GM12878 (cell line): ENCODE results near the gene ALDH1A1. TPM values are rescaled to one million over a fixed set of nuclear protein-coding genes. Genes with fewer than 3 reads are reported as not detected.

Experiments used
- ATAC-seq: fragments of 200-7000 bp; cut with Tn5 transposase; 3 replicates; pipeline ENCODE4 v1.9.1; 2020; ENCODE audit warnings: mild to moderate bottlenecking, moderate library complexity
- BruUV-seq: library from RNA; stranded (reverse); fragments of 400-500 nt; replicated peaks from 2 replicates; lab custom pipeline; 2021; lab: Mats Ljungman, UMichigan
- CTCF ChIA-PET: fragments of 300-600 bp; sonication (Branson Sonifier 250); formaldehyde crosslinking; extraction: SDS; loops from one replicate; lab custom pipeline; 2021; ENCODE audit warnings: inconsistent platforms; lab: Yijun Ruan, JAX
- POLR2A ChIA-PET: fragments of 350-600 bp; formaldehyde crosslinking; extraction: SDS; loops from one replicate; lab custom pipeline; 2021; ENCODE audit warnings: inconsistent platforms; lab: Charles Lee
- RAD21 ChIA-PET: fragments of 300-600 bp; sonication (Branson Sonifier 250); formaldehyde crosslinking; loops from one replicate; lab custom pipeline; 2023; ENCODE audit warnings: antibody characterized with exemption; ENCODE audit not compliant: unreplicated experiment; lab: Charles Lee
- SMC1A ChIA-PET: fragments of 300-600 bp; sonication (Branson Sonifier 250); formaldehyde crosslinking; loops from one replicate; lab custom pipeline; 2023; ENCODE audit not compliant: unreplicated experiment, uncharacterized antibody; lab: Charles Lee
- DNase-seq: peaks from one replicate; pipeline ENCODE4 v3.0.0-alpha.2; 2011; ENCODE audit warnings: low read depth, low spot score
- FAIRE-seq: peaks from 3 replicates; lab custom pipeline; 2011; peaks lifted over from hg19 to GRCh38; lab: Jason Lieb, UNC
- H2AFZ ChIP-seq: 2 replicates; pipeline ENCODE4 v1.6.0; 2011; ENCODE audit warnings: low read depth, low read length, control low read depth; ENCODE audit not compliant: control insufficient read depth
- H3K27ac ChIP-seq: 2 replicates; pipeline ENCODE4 v1.5.1; 2011; ENCODE audit warnings: control low read depth; ENCODE audit not compliant: control insufficient read depth, insufficient read depth
- H3K27me3 ChIP-seq, 2 experiments: replicated peaks in 1 of 2; 2 replicates each; pipeline versions ENCODE4 v1.6.0 to v1.6.1; 2011; ENCODE audit warnings: low read length in 1 of 2; ENCODE audit not compliant: control insufficient read depth in 2 of 2, insufficient read depth in 2 of 2
- H3K36me3 ChIP-seq, 2 experiments: 2 replicates each; pipeline ENCODE4 v1.5.1; 2011; ENCODE audit warnings: low read length in 1 of 2; ENCODE audit not compliant: control insufficient read depth in 2 of 2, insufficient read depth in 2 of 2
- H3K4me1 ChIP-seq: 2 replicates; pipeline ENCODE4 v1.6.1; 2011; ENCODE audit warnings: mild to moderate bottlenecking, low read length, moderate library complexity, mixed read lengths; ENCODE audit not compliant: control insufficient read depth, insufficient read depth
- H3K4me2 ChIP-seq: 2 replicates; pipeline ENCODE4 v1.6.0; 2011; ENCODE audit warnings: control low read depth; ENCODE audit not compliant: control insufficient read depth, insufficient read depth
- H3K4me3 ChIP-seq: fragments of 200-600 bp; sonication (generic); 2 replicates; pipeline ENCODE4 v1.5.1; 2016
- H3K79me2 ChIP-seq: 2 replicates; pipeline ENCODE4 v1.6.0; 2011; ENCODE audit warnings: low read length; ENCODE audit not compliant: control insufficient read depth, insufficient read depth
- H3K9ac ChIP-seq: 2 replicates; pipeline ENCODE4 v1.8.0; 2011; ENCODE audit warnings: low read length, control low read depth, mixed read lengths; ENCODE audit not compliant: control insufficient read depth, insufficient read depth
- H3K9me3 ChIP-seq: replicated peaks from 3 replicates; pipeline ENCODE4 v1.5.1; 2011; ENCODE audit warnings: mild to moderate bottlenecking, low read length; ENCODE audit not compliant: control insufficient read depth, insufficient read depth
- H4K20me1 ChIP-seq: 2 replicates; pipeline ENCODE4 v1.6.0; 2011; ENCODE audit not compliant: control insufficient read depth, insufficient read depth
- BMI1 ChIP-seq: fragments of 450-650 bp; IDR thresholded peaks from 2 replicates; pipeline ENCODE4 v1.6.1; 2016; ENCODE audit warnings: mild to moderate bottlenecking, moderate library complexity, borderline replicate concordance
- CEBPB ChIP-seq, 2 experiments: fragments of 150-350 bp in 1 of 2; IDR thresholded peaks; 2 replicates each; pipeline ENCODE4 v1.6.1; 2012 to 2014; ENCODE audit warnings: low read depth in 2 of 2, low read length in 2 of 2, borderline replicate concordance in 1 of 2, inconsistent platforms in 1 of 2
- CHD2 ChIP-seq: IDR thresholded peaks from 2 replicates; pipeline ENCODE4 v1.6.1; 2011; ENCODE audit warnings: low read depth, low read length, improper control_type of control experiment, borderline replicate concordance
- CREM ChIP-seq: IDR thresholded peaks from 2 replicates; pipeline ENCODE4 v1.6.1; 2014; ENCODE audit warnings: antibody characterized with exemption, low read depth
- ETV6 ChIP-seq, 2 experiments: fragments of 450-650 bp in 1 of 2; IDR thresholded peaks in 1 of 2; conservative IDR thresholded peaks in 1 of 2; 2 replicates each; pipeline ENCODE4 v1.6.1; 2014; ENCODE audit warnings: antibody characterized with exemption in 1 of 2, borderline replicate concordance in 1 of 2, low read depth in 1 of 2, mild to moderate bottlenecking in 1 of 2, moderate library complexity in 1 of 2
- GATAD2B ChIP-seq: fragments of 450-650 bp; conservative IDR thresholded peaks from 2 replicates; pipeline ENCODE4 v1.6.1; 2017; ENCODE audit warnings: low read depth, mild to moderate bottlenecking, moderate library complexity
- HDAC2 ChIP-seq: fragments of 200-600 bp; sonication (generic); IDR thresholded peaks from 2 replicates; pipeline ENCODE4 v1.6.1; 2017
- HDGF ChIP-seq: fragments of 450-650 bp; IDR thresholded peaks from 2 replicates; pipeline ENCODE4 v1.6.1; 2016; ENCODE audit warnings: antibody characterized with exemption
- IKZF2 ChIP-seq, 2 experiments: fragments of 450-650 bp; IDR thresholded peaks; 2 replicates each; pipeline ENCODE4 v1.6.1; 2017; ENCODE audit warnings: mild to moderate bottlenecking in 2 of 2, moderate library complexity in 2 of 2
- KAT2A ChIP-seq: conservative IDR thresholded peaks from 2 replicates; pipeline ENCODE4 v1.6.1; 2011; ENCODE audit warnings: low read depth, low read length; ENCODE audit not compliant: control insufficient read depth
- KDM1A ChIP-seq: fragments of 200-600 bp; sonication (generic); IDR thresholded peaks from 2 replicates; pipeline ENCODE4 v1.6.1; 2016; ENCODE audit warnings: borderline replicate concordance
- RUNX3 ChIP-seq: IDR thresholded peaks from 2 replicates; pipeline ENCODE4 v1.6.1; 2012; ENCODE audit warnings: low read length, inconsistent platforms
- SMAD1 ChIP-seq: fragments of 450-650 bp; IDR thresholded peaks from 2 replicates; pipeline ENCODE4 v1.6.1; 2018; ENCODE audit warnings: mild to moderate bottlenecking, low read depth; ENCODE audit not compliant: partially characterized antibody
- SPI1 ChIP-seq: IDR thresholded peaks from 2 replicates; pipeline ENCODE4 v1.6.1; 2011; ENCODE audit warnings: low read depth, mild to moderate bottlenecking, low read length, moderate library complexity, borderline replicate concordance; ENCODE audit not compliant: insufficient read depth
- TAF1 ChIP-seq: IDR thresholded peaks from 2 replicates; pipeline ENCODE4 v1.6.1; 2011; ENCODE audit warnings: mild to moderate bottlenecking, low read depth, low read length, borderline replicate concordance
- TARDBP ChIP-seq: IDR thresholded peaks from 2 replicates; pipeline ENCODE4 v1.6.1; 2016; ENCODE audit warnings: borderline replicate concordance
- YBX1 ChIP-seq: fragments of 450-650 bp; IDR thresholded peaks from 2 replicates; pipeline ENCODE4 v1.6.1; 2016; ENCODE audit warnings: antibody characterized with exemption
- ZBED1 ChIP-seq: IDR thresholded peaks from 2 replicates; pipeline ENCODE4 v1.6.1; 2016; ENCODE audit warnings: borderline replicate concordance
- ZNF207 ChIP-seq: fragments of 450-650 bp; IDR thresholded peaks from 2 replicates; pipeline ENCODE4 v1.6.1; 2014; ENCODE audit warnings: antibody characterized with exemption, mild to moderate bottlenecking, borderline replicate concordance
- ZNF24 ChIP-seq: fragments of 450-650 bp; IDR thresholded peaks from 2 replicates; pipeline ENCODE4 v1.6.1; 2017; ENCODE audit warnings: antibody characterized with exemption, mild to moderate bottlenecking
- WGBS: methylation state at CpG from one replicate; pipeline ENCODE4 v1.1.6; 2016; ENCODE audit warnings: low lambda C conversion rate; ENCODE audit not compliant: insufficient replicate concordance, insufficient coverage; ENCODE audit errors: missing lambda C conversion rate; 5-methylcytosine and 5-hydroxymethylcytosine counted together
- in situ Hi-C: fragments of 300-500 bp; cut with MboI; formaldehyde crosslinking; loops from 9 replicates; pipeline ENCODE4 v1.14.3; 2018; ENCODE audit warnings: mixed read lengths
- intact Hi-C: fragments of 100-400 bp; cut with micrococcal nuclease; formaldehyde crosslinking; loops from one replicate; pipeline ENCODE4 v1.14.2; 2022; ENCODE audit not compliant: unreplicated experiment
- polyA plus RNA-seq, 11 experiments: library from polyadenylated mRNA; depleted of rRNA in 4 of 11; unstranded in 6 of 11; stranded (reverse) in 5 of 11; fragments of >200 nt; fragmentation: Nextera tagmentation in 4 of 11; fragmentation: Illumina TruSeq in 1 of 11; extraction: Ambion mirVana in 4 of 11; extraction: Trizol in 1 of 11; gene quantifications; 1 replicate in 1 of 11; 2 replicates in 10 of 11; pipeline versions ENCODE4 v1.2.1 to v1.2.3, GENCODE V29; 2011 to 2016; ENCODE audit warnings: inconsistent platforms in 2 of 11, missing spikeins in 2 of 11, low read depth in 1 of 11
- total RNA-seq, 4 experiments: library from RNA; depleted of rRNA in 3 of 4; stranded (reverse); fragments of >200 nt in 3 of 4; fragmentation: Illumina TruSeq in 1 of 4; extraction: Trizol in 1 of 4; gene quantifications; 2 replicates each; pipeline versions ENCODE4 v1.2.1 to v1.2.3, GENCODE V29; 2013 to 2021
- TF ChIP-seq, protein P1 (sequence below): fragments of 450-650 bp; IDR thresholded peaks from 2 replicates; pipeline ENCODE4 v1.6.1; 2014; ENCODE audit warnings: mild to moderate bottlenecking
- TF ChIP-seq, protein P2 (sequence below): fragments of 450-650 bp; IDR thresholded peaks from 2 replicates; pipeline ENCODE4 v1.6.1; 2017; ENCODE audit warnings: antibody characterized with exemption, mild to moderate bottlenecking, moderate library complexity

ALDH1A1 gene
- total and polyA plus RNA-seq, 10 of the 15 experiments (the other 5 are each of a cell fraction or from before 2014, with no cell fraction given) = 0.03 to 0.54 TPM; not detected in 8

DNA sequence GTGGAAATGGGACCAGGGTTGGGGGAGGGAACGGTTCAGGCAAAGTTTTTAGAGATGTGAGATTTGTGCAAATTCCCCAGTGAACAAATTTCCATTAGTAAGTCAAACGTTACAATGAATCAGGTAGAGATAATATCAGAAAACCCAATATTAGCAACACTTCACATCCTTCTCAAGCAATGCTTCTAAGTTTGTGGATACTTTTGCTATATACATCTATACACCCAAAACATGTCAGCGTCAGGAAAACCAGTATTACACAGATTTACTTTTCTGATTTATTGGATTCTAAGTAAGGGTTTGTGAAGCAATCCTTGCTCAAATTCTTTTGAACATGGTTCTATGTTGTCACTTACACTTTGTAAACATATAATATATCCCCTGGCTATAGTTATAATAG is 6.5 kb downstream of the ALDH1A1 start (continued):
- no peak for TF ChIP-seq TAF1
- TF ChIP-seq KAT2A = no peak
- TF ChIP-seq BMI1 = no peak
- TF ChIP-seq, protein P1, sequence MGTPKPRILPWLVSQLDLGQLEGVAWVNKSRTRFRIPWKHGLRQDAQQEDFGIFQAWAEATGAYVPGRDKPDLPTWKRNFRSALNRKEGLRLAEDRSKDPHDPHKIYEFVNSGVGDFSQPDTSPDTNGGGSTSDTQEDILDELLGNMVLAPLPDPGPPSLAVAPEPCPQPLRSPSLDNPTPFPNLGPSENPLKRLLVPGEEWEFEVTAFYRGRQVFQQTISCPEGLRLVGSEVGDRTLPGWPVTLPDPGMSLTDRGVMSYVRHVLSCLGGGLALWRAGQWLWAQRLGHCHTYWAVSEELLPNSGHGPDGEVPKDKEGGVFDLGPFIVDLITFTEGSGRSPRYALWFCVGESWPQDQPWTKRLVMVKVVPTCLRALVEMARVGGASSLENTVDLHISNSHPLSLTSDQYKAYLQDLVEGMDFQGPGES = no peak

DNA sequence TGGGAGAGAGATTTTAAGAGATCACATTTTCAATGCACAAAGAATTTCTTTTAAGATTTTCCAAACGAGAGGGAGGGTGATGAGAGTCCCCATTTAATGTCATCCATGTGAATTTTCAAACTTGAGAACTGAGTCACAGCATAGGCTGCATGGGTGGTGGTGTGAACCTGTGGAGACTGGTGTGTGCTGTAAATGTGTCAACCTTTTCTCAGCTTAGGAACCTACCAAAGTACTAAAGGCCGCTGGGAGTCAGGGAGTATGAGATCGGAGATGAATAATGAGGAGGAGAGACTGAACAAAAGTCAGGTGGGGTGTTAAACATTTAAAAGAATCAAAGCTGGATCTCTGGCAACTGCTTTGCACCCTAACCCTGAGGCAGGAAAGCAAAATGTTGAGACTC is 7.5 kb downstream of the ALDH1A1 start:
- no peak overlapping the region for H3K4me2 ChIP-seq
- ATAC-seq (no peak), FAIRE-seq (no peak), DNase-seq (no peak)
- no peak overlapping the region for H3K4me3 ChIP-seq
- no peaks in the 10 kb centered on the region for H3K36me3 ChIP-seq
- ChIA-PET CTCF (no interaction called here), POLR2A (no interaction called here), SMC1A (no interaction called here), RAD21 (no interaction called here)
- H3K9ac ChIP-seq = no peak overlapping the region
- BruUV-seq = no TSS peak
- no peak overlapping the region for H3K27ac ChIP-seq
- 6% methylated on average over 3 of the region's 3 CpGs for WGBS
- no peaks in the 10 kb centered on the region for H3K79me2 ChIP-seq
- H3K4me1 ChIP-seq = no peaks in the 10 kb centered on the region
- in situ Hi-C loops (no loop called here), intact Hi-C loops (no loop called here)
- H3K9me3 ChIP-seq = no peaks in the 10 kb centered on the region
- no peaks in the 10 kb centered on the region for H4K20me1 ChIP-seq
- no peaks in the 10 kb centered on the region; a peak in 1 of 4 replicates for H3K27me3 ChIP-seq
- no peak overlapping the region for H2AFZ ChIP-seq
- TF ChIP-seq YBX1 (no peak), ETV6 (conservative IDR thresholded peaks at IDR 0.05 in 1 of 2, IDR thresholded peaks at IDR 0.05 in 1 of 2; ENCODE audit: borderline replicate concordance in 1 of 2, low read depth in 1 of 2) (no peak), HDAC2 (no peak), IKZF2 (IDR thresholded peaks at IDR 0.05) (no peak), BMI1 (no peak), HDGF (no peak), CEBPB (IDR thresholded peaks at IDR 0.05; ENCODE audit: borderline replicate concordance in 1 of 2, low read depth in 2 of 2, low read length in 2 of 2) (no peak), GATAD2B (no peak), KDM1A (no peak), SPI1 (no peak), SMAD1 (no peak), CHD2 (no peak), TARDBP (no peak), CREM (no peak), ZNF24 (no peak), ZBED1 (no peak), RUNX3 (no peak), ZNF207 (no peak)
- TF ChIP-seq, protein P2, sequence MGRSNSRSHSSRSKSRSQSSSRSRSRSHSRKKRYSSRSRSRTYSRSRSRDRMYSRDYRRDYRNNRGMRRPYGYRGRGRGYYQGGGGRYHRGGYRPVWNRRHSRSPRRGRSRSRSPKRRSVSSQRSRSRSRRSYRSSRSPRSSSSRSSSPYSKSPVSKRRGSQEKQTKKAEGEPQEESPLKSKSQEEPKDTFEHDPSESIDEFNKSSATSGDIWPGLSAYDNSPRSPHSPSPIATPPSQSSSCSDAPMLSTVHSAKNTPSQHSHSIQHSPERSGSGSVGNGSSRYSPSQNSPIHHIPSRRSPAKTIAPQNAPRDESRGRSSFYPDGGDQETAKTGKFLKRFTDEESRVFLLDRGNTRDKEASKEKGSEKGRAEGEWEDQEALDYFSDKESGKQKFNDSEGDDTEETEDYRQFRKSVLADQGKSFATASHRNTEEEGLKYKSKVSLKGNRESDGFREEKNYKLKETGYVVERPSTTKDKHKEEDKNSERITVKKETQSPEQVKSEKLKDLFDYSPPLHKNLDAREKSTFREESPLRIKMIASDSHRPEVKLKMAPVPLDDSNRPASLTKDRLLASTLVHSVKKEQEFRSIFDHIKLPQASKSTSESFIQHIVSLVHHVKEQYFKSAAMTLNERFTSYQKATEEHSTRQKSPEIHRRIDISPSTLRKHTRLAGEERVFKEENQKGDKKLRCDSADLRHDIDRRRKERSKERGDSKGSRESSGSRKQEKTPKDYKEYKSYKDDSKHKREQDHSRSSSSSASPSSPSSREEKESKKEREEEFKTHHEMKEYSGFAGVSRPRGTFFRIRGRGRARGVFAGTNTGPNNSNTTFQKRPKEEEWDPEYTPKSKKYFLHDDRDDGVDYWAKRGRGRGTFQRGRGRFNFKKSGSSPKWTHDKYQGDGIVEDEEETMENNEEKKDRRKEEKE = no peak
